Stimulated activated CD4-positive, alpha-beta T cell treated with anti-CD3 and anti-CD28 coated beads, Interleukin-2, amount 100 ng/mL, for 48 hours (primary cell): ENCODE measurements around the gene PPP4R1.
"Not testable (repeated sequence)": the region's sequence is repeated elsewhere in the genome, so short reads cannot be mapped to it uniquely, and the experiment has no call there.

Source experiments
- DNase-seq, 2 donors: peaks; one replicate each; pipeline ENCODE4 v3.0.0-alpha.2; 2020

PPP4R1 gene, protein sequence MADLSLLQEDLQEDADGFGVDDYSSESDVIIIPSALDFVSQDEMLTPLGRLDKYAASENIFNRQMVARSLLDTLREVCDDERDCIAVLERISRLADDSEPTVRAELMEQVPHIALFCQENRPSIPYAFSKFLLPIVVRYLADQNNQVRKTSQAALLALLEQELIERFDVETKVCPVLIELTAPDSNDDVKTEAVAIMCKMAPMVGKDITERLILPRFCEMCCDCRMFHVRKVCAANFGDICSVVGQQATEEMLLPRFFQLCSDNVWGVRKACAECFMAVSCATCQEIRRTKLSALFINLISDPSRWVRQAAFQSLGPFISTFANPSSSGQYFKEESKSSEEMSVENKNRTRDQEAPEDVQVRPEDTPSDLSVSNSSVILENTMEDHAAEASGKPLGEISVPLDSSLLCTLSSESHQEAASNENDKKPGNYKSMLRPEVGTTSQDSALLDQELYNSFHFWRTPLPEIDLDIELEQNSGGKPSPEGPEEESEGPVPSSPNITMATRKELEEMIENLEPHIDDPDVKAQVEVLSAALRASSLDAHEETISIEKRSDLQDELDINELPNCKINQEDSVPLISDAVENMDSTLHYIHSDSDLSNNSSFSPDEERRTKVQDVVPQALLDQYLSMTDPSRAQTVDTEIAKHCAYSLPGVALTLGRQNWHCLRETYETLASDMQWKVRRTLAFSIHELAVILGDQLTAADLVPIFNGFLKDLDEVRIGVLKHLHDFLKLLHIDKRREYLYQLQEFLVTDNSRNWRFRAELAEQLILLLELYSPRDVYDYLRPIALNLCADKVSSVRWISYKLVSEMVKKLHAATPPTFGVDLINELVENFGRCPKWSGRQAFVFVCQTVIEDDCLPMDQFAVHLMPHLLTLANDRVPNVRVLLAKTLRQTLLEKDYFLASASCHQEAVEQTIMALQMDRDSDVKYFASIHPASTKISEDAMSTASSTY

DNA sequence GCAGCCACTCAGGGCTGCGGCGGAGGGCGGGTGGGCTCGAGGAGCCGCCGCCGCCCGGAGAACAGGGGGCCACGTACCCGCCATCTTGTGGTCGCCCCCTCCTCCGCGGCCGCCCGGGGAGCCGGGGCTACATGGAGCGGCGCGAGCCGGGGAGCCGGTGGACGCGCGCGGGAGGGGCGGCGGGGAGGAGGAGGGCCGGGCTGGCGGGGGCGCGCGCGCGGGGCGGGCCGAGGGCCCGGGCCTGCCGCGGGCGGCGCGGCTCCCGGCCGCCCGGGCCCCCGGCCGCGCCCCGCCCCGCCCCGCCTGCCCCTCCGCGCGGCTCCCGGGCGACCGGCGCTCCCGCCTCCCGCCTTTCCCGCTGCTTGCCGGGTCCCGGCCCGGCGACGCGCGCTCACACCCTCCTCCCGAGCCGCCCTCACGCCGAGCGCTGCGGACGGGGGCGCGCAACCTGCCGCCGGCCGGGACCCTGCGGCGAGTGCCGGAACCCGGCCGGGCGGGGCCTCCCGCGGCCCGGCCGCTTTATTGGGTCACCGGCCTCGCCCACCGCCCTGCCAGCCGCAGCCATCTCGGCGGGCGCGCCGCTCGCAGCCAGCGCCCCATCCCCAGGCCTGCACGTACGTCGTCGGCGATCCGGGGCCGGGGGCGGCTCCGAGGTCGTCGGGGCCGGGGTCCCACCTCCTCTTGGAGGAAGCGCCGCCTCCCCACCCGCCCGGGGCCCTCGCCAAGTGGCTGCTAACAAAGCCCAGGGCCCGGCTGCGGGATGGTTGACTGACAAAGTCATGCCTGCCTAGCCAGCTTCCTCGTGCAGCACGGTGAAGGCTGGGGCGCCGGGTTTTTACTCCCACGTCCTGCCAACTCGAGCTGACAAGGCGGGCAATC lies at the start of gene PPP4R1:
PPP4R1 (minus strand) TSS at position 159 of the 879 bp plus-strand sequence; CDS start at position 84, 75 bp downstream.
- DNase-seq: peak; percentile 45 to 58

DNA sequence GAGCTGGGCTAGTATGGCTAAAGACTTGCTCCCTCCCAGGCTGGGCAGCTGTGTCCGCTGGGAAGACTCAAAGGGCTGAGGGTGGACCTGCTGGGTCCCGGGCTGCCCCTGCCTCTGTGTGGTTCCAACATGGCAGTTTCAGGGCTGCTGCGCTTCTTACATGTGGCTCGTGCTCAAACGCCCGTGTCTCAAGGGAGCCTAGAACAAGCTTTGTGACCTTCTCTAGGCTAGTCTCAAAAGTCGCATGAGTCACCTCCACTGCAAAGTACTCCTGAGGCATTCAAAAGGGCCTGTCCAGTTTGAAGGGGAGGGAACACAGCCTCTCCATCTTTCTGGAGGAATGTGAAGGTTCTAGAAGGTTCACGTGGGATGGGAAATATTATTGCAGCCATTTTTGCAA lies 49.0 kb upstream of the PPP4R1 start:
- no peak for DNase-seq

DNA sequence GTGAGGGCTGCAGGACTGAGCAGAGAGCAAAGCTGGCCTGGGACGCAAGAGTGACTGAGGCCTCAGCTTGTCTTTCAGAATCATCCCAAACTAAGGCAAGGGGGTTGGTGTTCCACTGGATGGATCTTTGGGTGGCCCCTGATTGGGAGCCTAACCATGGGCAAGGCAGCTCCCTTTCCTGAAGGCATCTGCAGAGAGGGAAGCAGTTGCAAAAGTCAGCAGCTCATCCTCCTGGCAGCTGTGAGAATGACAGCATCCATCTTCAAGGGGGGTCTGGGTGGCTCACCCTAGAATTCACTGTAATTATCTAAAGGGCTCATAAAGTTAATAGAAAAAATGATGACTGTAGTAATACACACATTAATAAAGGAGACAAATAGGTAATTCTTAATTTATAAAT lies 47.2 kb upstream of the PPP4R1 start:
- DNase-seq: no peak

DNA sequence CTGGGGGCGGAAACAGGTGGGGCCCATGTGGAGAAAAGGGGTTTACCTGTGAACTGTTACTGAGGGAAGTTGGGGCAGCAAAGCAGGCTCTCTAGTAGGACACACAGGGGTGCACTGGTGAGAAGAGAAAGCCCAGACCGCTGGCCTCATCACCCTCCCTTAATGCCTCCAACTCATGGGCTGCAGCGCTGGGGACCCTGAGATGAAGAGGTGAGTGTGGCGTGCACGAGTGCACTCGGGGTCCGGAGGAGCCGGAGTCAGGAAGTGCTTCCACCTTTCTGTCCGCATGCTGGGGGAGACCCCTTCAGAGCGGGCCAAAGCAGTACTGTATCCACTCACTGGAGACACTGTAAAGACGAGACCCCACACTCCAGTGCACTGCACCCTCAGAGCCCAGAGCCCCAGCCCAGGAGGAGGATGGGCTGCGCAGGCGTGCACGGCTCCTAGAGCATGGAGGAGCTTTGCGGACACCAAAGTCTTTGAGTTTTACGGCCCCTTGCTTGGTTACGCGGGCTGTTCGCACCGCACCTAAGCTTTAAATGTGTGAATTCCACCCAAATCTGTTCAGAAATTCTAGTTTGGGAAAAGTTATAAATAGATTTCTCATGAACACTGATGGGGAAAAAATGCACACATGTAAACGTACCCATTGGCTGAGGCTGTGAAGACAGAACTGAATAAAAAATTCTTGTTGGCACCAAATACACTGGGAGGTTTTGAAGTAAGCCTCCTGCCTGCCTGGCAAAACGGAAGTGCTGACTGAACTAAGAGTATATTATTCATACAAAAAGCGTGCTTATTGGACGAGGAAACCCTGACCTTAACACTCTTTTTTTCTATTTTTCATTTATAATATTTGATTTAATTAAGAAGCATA lies 45.4 kb upstream of the PPP4R1 start:
- DNase-seq: no peak

DNA sequence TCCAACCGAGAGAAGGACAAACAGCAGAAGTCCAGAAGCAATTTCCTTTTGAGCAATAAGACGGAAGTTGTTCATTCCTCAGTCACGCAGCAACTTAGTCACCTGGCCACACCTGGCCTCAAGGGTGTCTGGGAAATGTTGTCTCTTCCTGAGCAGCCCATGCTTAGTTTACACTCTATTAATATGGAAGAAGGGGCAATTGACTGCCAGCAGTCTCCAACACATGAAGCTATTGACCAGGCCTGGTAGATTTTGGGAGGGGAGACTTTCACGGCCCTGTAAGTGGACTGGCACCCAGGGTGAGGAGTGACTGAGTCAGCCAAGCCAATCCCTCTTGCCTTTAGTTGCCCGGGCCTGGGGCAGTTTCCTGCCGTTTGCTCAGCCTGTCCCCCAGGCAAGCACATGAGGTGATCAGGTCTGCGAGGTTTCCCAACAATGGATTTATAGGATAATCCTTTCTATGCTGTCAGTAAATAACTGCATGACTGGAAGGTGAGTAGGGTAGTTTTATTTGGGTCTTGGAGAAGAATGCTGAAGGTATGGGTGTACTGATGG lies 43.8 kb upstream of the PPP4R1 start:
- DNase-seq: no peak

DNA sequence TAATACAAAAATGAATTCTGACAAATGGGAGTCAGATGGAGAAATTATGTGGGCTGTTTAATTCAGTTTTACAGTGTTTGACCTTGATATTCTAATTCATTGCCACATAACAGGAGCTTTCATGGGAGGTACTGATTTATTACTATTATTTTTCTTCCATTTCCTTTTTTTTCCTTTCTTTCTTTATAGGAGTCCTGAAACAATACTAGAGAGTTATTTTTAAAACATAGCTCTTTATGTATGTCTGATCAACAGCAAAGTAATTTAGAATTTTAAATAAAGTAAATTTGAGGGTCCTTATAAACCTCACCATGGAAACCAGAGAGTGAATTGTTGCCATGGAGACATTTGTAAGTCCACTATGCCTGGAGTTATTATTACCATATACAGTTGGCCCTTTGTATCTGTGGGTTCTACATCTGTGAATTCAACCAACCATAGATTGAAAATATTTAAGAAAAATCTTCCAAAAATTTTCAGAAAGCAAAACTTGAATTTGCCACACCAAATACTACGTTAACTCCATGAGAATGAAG lies 40.9 kb upstream of the PPP4R1 start:
- DNase-seq: no peak

DNA sequence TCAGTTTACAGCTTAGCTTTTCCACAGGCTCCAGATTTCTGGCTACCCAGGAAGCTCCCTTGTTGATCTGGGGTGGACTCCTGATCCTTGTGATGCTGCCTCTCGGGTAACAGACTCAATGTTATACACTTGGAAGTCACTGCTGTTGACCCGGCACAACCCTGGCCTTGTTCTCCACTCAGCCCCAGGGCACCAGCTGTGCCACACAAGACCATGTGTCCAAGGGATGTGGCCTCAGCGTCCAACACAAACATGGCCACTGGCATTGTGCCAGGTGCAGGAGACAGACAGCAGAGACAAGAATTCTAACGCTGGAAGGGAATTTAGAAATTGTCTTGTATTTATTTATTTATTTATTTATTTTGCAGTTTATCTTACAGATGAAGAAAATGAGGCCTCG lies 39.0 kb upstream of the PPP4R1 start:
- no peak for DNase-seq

DNA sequence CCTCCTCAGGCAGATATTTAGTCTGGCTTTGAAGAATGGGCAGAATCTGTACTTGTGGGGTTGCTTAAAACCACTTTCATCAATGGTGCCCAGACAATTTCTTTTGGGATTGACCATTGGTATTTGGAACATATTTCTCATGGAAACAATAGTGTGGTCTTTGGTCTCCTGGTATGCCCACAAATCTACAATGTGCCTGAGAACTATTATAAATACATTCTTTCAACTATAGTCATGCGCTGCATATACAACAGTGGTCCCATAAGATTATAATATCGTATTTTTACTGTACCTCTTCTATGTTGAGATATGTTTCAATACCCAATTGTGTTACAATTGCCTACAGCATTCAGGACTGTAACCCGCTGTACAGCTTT lies 34.8 kb upstream of the PPP4R1 start:
- no peak for DNase-seq

DNA sequence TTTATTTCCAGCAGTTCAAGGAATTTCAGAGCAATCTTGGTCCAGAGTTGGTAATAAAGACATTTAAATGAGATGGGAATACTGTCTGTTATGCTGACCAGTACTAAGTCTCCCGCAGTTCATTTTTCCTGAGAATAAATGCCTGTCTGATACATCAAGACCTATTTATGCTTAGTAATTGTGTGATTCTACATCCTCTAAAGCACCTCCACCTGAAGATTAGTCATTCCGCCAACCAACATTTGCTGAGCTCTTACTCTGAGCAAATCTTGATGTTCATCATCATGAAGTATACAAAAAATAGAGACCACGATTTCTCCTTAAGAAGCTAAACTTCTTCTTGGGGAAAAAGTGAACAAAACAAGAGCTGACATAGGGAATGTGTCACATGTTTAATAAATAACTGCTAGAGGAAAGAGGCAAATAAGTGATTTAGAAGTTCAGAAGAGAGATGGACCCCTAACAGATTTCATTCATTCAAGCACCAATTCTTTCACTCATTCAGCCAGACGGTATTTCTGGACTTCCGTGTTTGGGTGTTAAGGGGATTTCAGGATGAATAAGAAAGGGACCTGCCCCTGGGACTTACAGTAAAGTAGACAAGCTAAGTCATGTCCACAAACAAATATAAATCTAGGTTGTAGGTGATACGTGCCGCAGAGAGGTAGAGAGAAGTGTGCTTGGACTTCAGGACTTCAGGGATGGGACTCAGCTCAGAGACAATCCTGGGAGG lies 34.2 kb upstream of the PPP4R1 start:
- DNase-seq: no peak

DNA sequence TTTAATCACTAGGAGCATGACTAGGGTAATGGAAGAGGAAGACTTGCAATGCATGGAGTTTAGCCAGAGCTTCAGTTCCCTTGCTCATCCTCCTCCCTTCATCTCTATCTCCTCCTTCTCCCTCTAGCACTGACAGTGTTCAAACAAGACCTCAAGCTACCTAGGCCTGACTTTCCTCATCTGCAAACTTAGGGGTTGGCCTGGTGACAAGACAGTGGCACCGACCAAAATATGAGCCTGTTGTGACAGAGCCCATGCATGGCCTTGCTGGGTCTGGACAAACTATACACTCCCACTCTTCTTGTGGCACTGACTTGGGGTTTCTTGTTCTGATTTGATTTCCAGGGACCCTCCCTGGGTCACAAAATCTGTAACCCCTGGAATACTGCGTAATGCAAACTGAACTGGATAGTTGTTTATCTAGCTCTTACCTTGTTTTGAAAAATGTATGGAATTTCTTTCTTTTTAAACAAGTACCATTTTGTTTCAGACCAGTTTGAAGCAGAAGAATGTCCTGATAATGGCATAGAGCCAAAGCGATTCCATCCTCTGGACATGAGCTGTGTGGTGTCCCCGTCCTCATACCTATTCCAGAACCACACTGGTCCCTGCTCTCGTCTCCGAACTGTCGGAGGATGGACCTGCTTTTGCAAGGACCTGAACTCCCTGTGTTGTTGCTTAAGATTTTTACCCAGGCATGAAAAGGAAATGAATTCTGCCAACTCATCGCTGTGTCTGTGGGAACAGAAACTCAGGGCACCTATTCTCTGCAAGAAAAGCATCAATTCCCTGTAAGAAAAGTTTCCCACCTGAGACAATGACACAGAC lies 33.4 kb upstream of the PPP4R1 start:
- no peak for DNase-seq

DNA sequence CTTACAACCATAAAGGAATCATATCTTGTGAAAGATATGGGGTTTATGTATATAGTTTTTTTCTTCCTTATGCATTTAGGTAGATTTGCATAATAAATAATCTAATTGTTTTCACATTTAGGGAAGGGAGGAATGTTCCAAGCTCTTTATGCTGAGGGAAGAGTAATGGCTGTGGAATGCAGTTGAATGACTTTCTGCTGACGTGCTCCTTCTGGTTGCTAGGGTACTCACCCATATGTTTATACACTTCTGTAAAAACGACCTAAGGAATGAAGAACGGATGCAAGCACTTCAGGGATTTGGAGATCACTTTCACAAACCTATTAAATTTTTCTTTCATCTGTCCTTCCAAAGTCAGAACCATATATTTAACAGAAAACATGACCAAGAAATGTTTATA lies 29.2 kb upstream of the PPP4R1 start:
- no peak for DNase-seq

DNA sequence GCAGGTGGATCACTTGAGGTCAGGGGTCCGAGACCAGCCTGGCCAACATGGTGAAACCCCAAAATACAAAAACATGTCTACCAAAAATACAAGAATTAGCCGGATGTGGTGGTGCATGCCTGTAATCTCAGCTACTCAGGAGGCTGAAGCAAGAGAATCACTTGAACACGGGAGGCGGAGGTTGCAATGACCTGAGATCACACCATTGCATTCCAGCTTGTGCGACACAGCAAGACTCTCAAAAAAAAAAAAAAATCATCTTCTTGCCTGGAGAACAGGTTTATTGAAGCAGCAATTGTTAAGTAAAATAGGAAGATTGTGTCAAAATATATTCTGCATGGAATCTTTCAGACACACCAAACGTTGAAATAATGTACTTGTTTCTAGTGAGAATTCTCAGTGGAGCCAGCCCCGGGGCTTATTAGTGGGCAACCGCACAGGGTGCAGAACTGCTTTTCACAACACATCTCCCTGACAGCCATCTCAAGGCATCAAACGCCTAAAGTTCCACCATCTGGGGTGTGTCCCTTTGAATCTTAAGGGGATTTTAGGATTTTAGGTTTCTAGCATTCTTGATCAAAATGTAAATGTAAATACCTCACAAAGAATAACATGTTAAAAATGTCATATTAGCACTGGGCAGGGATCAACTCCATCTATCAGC lies 28.6 kb upstream of the PPP4R1 start:
- DNase-seq: no peak

DNA sequence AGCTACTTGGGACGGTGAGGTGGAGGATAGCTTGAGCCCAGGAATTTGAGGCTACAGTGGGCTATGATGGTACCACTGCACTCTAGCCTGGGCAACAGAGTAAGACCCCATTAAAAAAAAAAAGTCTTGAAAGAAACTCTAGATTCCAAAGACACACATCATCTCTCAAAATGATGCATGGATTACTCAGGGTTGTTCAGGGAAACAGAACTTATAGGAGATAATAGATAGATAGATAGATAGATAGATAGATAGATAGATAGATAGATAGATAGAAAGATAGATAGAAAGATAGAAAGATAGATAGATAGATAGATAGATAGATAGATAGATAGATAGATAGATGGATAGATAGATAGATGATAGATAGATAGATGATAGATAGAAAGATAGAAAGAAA lies 26.7 kb upstream of the PPP4R1 start:
- DNase-seq: not testable (repeated sequence)

DNA sequence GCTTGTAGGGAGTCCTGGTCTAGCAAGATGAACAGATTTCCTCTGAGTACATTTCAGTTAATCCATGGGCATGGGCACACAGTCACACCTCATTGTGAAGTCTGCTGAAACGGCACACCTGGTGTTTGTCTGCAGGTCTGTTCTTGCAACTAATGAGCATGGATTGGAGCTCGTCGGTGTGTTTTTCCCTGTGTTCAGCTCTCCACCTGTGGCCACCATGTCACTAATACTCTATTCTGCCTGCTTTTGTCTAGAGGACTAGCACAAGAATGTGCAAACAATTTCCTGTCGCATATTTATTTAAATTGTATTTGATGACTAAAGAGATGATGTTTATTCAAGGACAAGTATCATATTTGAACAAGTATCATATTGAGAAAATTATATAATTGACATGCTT lies 24.5 kb upstream of the PPP4R1 start:
- DNase-seq: no peak

DNA sequence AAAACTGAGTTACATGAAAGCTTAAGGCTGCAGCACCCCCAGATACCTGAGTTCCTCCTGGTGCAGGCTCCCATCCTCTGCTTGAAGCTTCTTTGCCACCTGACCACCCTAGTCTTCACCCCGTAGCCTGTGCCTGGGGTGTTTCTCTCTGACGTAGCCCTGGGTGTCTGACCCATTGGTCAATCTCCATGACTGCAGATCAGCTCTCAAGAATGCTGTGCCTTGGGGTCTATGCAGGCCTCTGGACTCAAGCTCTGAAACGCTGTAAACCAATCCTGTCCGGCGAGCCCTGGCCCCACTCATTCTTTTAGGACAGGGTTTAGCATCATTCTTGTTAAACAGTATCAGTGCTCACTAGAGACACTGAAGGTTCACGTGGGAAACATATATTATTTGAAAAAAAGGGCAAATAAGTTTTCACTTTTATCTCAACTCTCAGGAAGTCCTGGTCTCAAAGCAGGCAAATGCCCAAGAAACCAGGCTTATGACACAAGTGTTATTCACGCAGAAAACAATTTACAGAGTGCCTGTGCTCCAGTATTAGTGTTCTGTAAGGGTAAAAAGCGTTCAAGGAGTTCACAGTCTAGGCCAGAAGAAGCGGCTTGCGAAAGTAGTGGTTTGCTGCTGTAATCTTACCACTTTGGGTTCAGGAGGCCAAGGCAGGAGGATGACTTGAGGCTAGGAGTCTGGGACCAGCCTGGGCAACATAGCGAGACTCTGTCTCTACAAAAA lies 22.8 kb upstream of the PPP4R1 start:
- no peak for DNase-seq

DNA sequence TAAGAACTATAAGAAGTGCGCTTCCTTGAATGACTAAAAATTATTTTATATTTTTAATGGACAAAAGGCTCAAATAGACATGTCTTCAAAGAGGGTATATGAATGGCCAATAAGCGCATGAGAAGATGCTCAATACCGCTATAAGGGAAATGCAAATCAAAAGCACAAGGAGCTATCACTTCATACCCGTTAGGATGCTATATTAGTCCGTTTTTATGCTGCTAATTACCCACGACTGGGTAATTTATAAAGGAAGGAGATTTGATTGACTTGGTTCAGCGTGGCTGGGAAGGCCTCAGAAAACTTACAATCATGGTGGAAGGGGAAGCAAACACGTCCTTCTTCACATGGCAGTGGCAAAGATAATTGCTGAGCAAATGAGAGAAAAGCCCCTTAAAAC lies 20.5 kb upstream of the PPP4R1 start:
- DNase-seq: no peak

DNA sequence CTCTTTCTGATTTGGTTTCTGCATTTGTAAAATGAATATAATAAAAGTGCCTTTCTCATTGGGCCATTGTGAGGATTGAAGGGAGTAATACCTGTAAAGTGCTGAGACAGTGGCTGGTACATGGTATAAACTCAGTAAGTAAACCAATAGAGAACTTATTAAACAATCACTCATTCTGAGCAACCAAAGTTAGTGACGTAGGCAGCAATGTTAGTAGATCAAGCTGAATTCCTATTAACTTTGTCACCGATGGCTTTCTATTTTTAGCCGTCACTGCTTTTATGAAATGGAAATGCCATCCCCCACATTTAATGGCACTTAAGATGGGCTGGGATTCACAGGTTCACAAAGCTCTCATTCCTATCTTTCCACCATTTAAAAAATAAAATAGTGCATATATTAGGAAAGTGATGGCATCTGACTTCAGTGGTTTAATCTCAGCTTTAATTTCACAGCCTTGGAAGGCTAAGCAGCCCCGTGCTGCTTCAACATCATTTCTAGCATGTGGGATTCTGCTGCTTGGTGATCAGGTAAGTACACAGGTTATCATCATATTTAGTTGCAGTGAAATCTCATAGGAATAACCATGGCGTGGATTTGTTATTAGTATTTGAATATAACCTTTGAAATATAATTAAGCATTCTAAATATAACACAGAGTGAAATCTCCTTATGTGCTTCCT lies 17.6 kb upstream of the PPP4R1 start:
- no peak for DNase-seq

DNA sequence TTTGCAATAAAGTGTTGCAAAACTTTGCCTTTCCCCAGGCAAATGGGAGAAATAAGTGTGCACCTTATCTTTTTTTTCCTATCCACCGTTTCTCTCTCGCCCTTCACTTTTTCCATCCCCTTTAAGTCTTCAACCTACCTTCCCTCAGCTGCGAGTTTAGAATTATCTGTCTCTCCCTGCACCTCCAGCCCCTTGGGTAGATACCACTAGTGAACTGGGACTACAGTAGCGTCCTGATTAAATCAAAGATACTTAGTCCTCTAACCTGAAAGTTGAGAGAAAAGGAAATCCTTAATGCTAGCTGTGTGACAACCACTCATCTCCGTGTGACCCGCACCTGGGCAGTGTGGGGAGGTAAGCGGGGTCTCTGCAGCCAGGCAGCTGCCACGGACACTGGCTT lies 16.1 kb upstream of the PPP4R1 start:
- DNase-seq: no peak
